ENCODE measurements around the gene RAP2A. TPM values are rescaled to one million over a fixed set of nuclear protein-coding genes. Genes with fewer than 3 reads are reported as not detected.

RAP2A gene
- total RNA-seq, 1 experiment from 2014 or later: 48.0 TPM

DNA sequence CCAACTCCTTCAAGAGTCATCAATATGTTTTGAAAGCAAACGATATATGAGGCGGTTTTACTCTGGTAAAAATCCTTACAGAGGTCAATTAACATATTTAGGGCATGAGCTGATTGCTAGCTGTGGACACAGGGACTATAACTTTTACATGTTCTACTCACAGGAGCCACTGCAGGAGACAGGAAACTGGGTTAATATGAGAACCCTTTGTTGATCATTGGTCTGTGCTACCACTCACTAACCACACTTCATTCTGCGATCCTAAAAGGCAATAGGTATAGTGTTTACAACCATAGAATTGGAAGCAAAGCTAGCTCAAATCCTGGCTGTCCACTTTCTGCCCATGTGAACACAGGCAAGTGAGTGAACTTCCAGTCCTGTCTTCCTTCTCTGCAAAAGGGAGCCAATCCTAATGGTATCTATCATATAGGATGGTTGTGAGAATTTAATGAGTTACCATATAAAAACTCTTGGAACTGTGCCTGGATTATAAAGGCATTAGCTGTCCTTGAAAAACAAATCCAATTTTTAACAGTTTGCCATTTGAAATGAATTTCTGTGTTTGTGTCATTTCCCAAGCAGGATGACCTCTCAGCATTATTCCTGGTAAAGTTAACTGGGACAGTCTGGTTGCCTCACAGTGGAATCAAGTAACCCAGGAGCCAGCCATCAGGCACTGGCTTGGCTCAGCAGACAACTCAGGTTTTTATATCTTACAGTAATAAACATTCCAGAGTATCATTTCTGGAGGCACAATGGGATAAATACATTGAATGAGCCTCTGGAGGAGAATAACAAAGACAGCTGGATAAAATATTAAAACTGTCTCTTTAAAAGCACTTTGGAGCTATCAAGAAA is 29.8 kb upstream of the RAP2A start:
- Histone ChIP-seq H3K4me3 (ENCODE audit: insufficient read depth, low read depth, low read length) (no peak overlapping the region), H3K36me3 (replicated peaks; ENCODE audit: control insufficient read depth, insufficient read depth, low read length) (no peaks in the 10 kb centered on the region), H3K27me3 (ENCODE audit: control insufficient read depth, insufficient read depth, low read length) (no peaks in the 10 kb centered on the region)
- DNase-seq: no peak

DNA sequence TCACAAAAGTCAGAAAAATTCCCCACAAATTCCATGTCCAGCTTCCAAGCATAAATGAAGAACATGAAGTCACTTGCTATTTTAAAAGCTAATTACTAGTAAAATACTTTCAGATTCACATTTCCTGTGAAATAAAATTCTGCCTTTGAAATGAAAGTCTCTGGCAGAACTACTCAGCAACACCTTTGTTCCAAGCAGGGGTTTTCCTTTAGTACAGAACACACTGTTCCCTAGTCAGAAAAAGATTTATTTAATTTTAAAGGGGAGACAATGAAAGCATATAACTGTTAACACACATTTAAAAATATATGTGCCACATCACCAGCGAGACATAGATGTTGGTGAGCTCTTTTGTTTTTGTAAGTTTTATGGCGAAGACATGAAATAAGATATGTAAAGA is 26.4 kb upstream of the RAP2A start:
- DNase-seq: no peak
- H3K36me3 ChIP-seq (replicated peaks; ENCODE audit: control insufficient read depth, insufficient read depth, low read length): no peaks in the 10 kb centered on the region
- H3K4me3 ChIP-seq (ENCODE audit: insufficient read depth, low read depth, low read length): no peak overlapping the region
- H3K27me3 ChIP-seq (ENCODE audit: control insufficient read depth, insufficient read depth, low read length): no peaks in the 10 kb centered on the region

DNA sequence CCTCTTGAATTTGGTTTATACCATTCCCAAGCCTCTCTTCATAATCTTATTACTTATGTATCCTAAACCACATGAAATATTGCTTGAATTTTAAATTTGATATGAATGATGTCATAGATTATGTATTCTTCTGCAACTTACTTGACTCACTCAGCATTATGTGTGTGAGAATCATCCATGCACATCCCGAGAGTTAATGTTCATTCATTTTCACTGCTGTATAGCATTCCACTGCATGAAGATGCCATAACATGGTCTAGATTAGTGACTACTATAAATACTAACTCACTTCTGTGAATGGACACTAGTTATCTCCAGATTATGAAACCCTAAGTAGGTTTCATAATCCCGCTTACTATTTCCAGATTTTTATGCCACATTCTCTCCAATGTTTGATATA is 25.0 kb upstream of the RAP2A start:
- DNase-seq: no peak
- Histone ChIP-seq H3K27me3 (ENCODE audit: control insufficient read depth, insufficient read depth, low read length) (no peaks in the 10 kb centered on the region), H3K36me3 (replicated peaks; ENCODE audit: control insufficient read depth, insufficient read depth, low read length) (no peaks in the 10 kb centered on the region), H3K4me3 (ENCODE audit: insufficient read depth, low read depth, low read length) (no peak overlapping the region)

DNA sequence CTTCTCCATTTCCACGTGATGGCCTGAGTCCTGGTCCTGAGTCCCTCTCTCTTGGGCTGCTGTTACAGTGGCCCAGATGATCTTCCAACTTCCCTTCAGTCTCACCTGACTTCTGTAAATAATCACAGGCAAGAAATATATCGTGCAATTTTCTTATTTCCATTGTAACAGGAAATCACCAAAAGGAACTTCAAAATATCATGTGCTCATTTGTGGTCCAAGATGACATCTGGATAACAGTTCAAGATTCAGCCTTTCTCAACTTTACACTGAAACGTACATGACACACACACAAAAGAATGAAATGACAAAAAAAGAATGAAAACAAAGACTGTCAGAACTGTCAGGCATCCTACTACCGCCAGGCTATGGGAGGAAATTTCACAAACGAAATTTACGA is 22.0 kb upstream of the RAP2A start:
- Histone ChIP-seq H3K36me3 (replicated peaks; ENCODE audit: control insufficient read depth, insufficient read depth, low read length) (no peaks in the 10 kb centered on the region), H3K27me3 (ENCODE audit: control insufficient read depth, insufficient read depth, low read length) (no peaks in the 10 kb centered on the region), H3K4me3 (ENCODE audit: insufficient read depth, low read depth, low read length) (no peak overlapping the region)
- no peak for DNase-seq

DNA sequence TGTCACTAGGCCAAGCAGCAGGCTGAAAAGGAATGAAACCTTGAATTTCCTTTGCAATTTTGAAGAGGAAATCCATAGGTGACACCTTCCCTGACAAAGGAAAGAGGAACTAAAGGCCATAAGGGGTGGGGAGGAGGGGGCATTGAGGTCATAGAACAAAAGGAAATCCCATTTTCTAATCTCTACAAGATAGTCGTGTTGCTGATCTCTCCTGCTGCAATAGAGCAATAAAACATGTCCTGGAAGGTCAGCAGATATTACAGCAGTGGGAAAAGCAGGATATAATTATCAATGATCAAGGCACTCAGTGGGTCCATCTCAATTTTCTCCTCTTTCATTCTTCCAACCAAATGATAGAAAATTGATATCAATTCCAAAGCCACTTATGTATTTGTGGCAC is 20.3 kb upstream of the RAP2A start:
- H3K27me3 ChIP-seq (ENCODE audit: control insufficient read depth, insufficient read depth, low read length): no peaks in the 10 kb centered on the region
- H3K4me3 ChIP-seq (ENCODE audit: insufficient read depth, low read depth, low read length): no peak overlapping the region
- peak; percentile 14 for DNase-seq
- H3K36me3 ChIP-seq (replicated peaks; ENCODE audit: control insufficient read depth, insufficient read depth, low read length): no peaks in the 10 kb centered on the region

DNA sequence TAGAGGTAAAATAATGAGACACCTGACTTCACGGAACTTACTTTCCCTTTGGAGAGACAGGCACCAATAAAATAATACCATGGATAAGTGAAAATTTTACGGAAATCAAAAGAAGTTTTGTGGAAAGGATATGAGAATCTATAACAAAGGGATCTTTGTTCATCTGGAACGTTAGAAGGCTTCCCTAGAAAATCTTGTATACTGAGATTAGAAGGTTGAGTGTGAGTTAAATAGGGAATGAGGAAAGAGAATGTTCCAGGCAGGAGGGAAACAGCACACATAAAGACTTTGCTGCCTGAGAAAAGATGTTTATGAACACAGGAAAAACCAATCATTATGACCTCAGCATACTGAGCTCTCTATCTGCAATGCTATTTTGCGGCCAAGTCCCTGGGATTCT is 19.6 kb upstream of the RAP2A start:
- Histone ChIP-seq H3K36me3 (replicated peaks; ENCODE audit: control insufficient read depth, insufficient read depth, low read length) (no peaks in the 10 kb centered on the region), H3K27me3 (ENCODE audit: control insufficient read depth, insufficient read depth, low read length) (no peaks in the 10 kb centered on the region), H3K4me3 (ENCODE audit: insufficient read depth, low read depth, low read length) (no peak overlapping the region)
- DNase-seq: no peak

DNA sequence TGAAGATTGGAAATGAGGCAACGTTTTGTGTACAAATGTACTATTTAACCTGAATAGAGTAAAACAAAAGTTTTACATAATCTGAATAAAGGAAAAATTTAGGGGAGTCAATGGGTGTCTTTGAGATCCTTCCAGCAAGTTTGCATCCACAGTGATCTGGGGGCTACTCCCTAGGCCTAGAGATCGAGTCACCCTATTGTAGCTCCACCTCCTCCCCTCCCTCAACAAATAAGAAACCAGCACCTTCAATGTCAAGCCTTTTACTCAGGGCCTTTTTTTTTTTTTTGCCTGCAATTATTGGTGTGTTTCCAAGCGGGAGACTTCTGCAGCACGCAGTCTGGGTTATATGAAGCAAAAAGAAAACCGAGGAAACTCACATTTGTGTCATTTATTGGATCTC is 16.3 kb upstream of the RAP2A start:
- no peak overlapping the region for H3K4me3 ChIP-seq (ENCODE audit: insufficient read depth, low read depth, low read length)
- H3K27me3 ChIP-seq (ENCODE audit: control insufficient read depth, insufficient read depth, low read length): no peaks in the 10 kb centered on the region
- DNase-seq: peak; percentile 13
- H3K36me3 ChIP-seq (replicated peaks; ENCODE audit: control insufficient read depth, insufficient read depth, low read length): no peaks in the 10 kb centered on the region

DNA sequence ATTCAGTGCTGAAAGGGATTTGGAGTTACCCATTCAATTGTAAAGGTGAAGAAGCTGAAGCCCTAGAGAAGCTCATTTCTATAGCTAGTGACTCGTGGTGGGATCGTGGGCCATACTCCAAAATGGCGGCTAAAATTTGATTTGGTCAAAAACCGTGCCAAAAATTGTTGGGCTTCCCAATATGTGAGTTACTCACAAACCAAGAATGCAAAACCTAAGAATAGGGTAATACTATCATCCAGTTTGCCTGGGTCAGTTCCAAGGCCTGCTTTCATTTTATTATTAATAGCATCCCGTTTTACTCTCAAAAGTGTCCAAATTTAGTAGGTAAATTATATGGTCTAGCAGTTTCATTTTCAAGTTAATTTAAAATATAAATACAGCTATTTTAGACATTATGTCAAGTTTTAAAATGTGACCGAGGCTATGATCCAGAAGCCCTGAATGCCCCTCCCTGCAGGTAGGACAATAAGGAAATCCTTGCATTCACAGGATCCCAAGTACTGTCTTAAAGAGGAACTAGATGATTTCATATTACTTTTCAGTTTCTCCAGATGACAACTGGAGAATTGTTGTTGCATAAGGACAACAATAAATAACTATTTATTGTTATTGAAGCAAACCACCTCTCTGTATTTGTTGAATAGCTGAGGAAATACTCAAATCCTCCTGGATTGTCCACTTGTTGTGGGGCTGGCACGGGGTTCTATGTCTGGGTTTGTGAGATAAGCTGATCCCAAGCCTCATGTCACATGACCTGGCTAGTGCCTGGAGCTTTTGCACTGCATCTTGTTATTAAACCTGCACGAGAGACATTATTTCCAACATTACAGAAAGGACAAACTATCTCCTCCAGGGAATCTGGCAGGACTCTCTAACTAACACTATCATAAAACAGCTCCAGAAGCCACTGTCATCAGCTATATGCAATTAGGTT is 11.6 kb upstream of the RAP2A start:
- Histone ChIP-seq H3K27me3 (ENCODE audit: control insufficient read depth, insufficient read depth, low read length) (no peaks in the 10 kb centered on the region), H3K4me3 (ENCODE audit: insufficient read depth, low read depth, low read length) (no peak overlapping the region), H3K36me3 (replicated peaks; ENCODE audit: control insufficient read depth, insufficient read depth, low read length) (no peaks in the 10 kb centered on the region)
- no peak for DNase-seq

DNA sequence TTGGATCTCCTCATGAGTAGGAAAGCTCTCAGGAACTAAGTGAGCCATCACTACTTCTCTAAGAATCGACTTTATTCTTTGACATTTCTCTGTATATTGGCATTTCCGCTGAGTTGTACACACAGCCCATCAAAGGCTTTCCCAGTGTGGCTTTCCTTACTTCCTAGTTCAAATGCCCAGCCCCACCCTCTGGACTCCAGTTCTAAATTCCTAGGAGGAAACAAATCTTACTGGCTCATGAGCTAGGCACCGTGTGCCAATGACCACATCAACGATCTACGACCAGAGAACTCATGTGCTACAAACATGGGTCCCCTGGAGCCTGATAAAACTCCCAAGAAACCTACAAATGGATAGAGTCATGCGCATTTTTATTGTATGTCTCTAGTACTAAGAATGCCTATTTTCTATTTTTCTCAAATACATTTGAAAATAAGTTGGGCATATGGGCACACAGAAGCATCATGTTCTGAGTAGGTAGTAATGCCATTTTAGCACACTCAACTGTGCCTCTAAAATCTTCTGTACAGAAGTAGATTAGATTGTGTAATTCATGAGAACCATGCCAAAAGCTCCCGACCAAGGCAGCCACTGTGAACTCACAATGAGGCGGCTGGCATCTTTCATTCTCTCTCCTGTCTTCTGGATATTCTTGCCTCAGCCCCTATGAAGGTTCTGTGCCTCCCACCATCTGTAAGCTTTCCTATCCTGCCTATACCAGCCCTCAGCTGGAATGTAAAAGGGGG is 10.5 kb upstream of the RAP2A start:
- no peak overlapping the region for H3K4me3 ChIP-seq (ENCODE audit: insufficient read depth, low read depth, low read length)
- DNase-seq: no peak
- no peaks in the 10 kb centered on the region for H3K36me3 ChIP-seq (replicated peaks; ENCODE audit: control insufficient read depth, insufficient read depth, low read length)
- H3K27me3 ChIP-seq (ENCODE audit: control insufficient read depth, insufficient read depth, low read length): no peaks in the 10 kb centered on the region

DNA sequence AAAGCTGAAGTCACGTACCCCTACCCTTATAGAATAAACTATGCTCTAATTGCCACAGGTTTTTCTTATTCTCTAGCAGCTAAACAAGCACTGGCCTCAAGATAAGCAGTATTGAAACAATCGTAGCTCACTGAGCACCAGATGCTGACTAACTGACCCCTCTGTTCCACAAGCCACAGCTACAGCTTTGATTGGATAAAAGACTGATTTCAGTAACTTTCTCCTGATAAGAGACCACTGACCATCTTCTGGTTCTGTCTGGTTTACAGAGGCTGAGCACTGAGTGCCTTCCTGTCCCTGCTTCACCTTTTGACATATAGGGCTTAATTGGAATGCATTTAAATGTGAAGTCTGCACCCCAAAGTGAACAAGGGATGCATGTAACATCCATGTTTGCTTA is 8.4 kb upstream of the RAP2A start:
- no peaks in the 10 kb centered on the region for H3K36me3 ChIP-seq (replicated peaks; ENCODE audit: control insufficient read depth, insufficient read depth, low read length)
- no peak overlapping the region for H3K4me3 ChIP-seq (ENCODE audit: insufficient read depth, low read depth, low read length)
- DNase-seq: no peak
- H3K27me3 ChIP-seq (ENCODE audit: control insufficient read depth, insufficient read depth, low read length): no peaks in the 10 kb centered on the region

DNA sequence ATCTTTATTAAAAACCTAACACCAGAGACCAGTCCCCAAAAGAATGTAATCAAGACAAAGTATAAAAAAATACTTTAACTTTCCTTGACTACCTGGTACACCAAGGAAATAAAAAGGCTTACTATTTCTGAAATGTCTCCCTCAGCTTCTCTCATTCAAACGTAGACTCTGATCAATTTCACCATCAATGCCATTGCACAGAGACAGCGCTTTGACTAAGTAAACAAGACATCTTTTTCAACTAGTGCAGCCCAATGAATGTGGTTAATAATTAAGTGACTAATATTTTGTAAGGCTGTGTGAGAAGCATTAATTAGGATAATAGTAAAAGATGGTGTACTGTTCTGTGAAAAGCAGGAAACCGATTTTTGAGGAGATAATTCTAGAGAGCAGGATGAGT is 7.3 kb upstream of the RAP2A start:
- H3K36me3 ChIP-seq (replicated peaks; ENCODE audit: control insufficient read depth, insufficient read depth, low read length): no peaks in the 10 kb centered on the region
- H3K27me3 ChIP-seq (ENCODE audit: control insufficient read depth, insufficient read depth, low read length): no peaks in the 10 kb centered on the region
- H3K4me3 ChIP-seq (ENCODE audit: insufficient read depth, low read depth, low read length): no peak overlapping the region
- DNase-seq: no peak

DNA sequence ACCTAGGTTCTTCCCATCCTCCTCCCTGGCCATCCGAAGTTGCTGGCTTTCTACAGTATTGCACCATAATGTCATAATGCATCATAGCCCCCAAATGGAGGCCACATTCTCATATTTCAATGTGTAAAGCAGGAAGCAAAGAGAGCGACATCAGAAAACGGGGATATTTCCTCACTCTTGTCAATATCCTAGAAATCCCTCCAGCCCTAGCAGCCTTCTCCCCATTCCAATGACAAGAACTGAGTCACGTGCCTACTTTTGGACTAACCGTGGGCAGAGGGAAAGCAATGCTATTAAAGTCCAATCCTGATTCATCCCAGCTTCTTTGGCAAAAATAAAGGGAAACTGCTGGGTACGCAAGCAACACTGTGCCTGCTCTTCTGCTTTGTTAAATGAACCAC is 4.3 kb upstream of the RAP2A start:
- no peak overlapping the region for H3K4me3 ChIP-seq (ENCODE audit: insufficient read depth, low read depth, low read length)
- H3K27me3 ChIP-seq (ENCODE audit: control insufficient read depth, insufficient read depth, low read length): no peaks in the 10 kb centered on the region
- no peaks in the 10 kb centered on the region for H3K36me3 ChIP-seq (replicated peaks; ENCODE audit: control insufficient read depth, insufficient read depth, low read length)
- DNase-seq: no peak

DNA sequence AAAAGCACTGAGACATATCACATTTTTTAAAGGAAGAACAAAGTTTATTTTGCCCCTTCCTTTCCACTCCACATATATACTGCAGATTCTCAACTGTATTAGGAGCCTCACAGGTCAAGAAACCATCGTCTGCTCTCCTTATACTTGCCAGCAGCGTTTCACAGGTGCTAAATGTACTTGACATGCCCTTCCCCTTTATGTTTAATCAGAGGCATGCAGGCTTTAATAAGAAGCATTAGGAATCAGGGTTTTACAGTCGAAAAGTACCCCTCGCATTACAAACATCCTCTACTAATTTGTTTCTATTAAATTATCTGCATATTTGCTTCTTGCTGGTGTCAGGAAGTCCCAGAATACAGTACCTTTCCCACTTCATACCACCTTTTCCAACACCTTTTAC is 3.7 kb upstream of the RAP2A start:
- no peaks in the 10 kb centered on the region for H3K36me3 ChIP-seq (replicated peaks; ENCODE audit: control insufficient read depth, insufficient read depth, low read length)
- no peaks in the 10 kb centered on the region for H3K27me3 ChIP-seq (ENCODE audit: control insufficient read depth, insufficient read depth, low read length)
- no peak overlapping the region for H3K4me3 ChIP-seq (ENCODE audit: insufficient read depth, low read depth, low read length)
- no peak for DNase-seq

DNA sequence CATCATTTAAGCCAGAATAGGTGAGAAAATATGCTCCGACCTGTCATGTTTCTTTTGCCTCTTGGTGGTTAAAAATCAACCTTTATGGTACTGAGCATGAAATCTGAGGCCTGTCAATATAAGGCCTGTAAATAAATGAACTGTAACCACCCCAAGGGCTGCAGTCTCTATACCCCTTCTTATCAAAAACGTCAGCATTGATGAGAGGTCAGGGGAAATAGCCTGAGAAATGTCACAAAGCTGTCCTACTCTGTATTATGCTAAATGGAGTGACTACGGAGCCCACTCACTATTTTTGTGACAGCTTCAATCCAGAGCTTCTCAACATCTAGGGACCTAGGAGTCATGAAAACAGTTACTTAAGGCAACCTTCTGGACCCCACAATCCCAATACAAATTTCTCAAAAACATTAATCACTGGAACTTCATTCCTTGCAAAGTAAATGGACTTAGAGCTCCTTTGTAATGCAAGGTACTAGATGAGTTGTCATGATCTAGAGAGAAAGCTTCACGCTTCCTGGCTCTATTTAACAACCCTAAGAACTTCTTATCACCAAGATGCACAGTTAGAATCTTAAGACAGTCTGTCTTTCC is 2.7 kb upstream of the RAP2A start:
- Histone ChIP-seq H3K36me3 (replicated peaks; ENCODE audit: control insufficient read depth, insufficient read depth, low read length) (no peaks in the 10 kb centered on the region; the same call in 1 of the 2 replicates), H3K27me3 (ENCODE audit: control insufficient read depth, insufficient read depth, low read length) (no peaks in the 10 kb centered on the region), H3K4me3 (ENCODE audit: insufficient read depth, low read depth, low read length) (no peak overlapping the region)
- no peak for DNase-seq

Measured in H7 (cell line).